ENCODE measurements around the gene ZNF528.
A peak's percentile ranks its signal among the peaks of the same experiment; 100 is the strongest.

ZNF528 gene

GRCh38 chr19:52397310-52398080, at the start of gene ZNF528:
Gene ZNF528, plus strand, starts transcription at chr19:52397849. Its CDS starts 4,165 bp downstream, at chr19:52402014.
- no peak for TF ChIP-seq CREB1 (IDR thresholded peaks at IDR 0.05; ENCODE audit: low read depth)
- no peak for TF ChIP-seq EGR1 (IDR thresholded peaks at IDR 0.05)
- no peak for TF ChIP-seq TAF1 (IDR thresholded peaks at IDR 0.05; ENCODE audit: low read depth)
- no peak for TF ChIP-seq NFIC (IDR thresholded peaks at IDR 0.05)
- TF ChIP-seq REST (IDR thresholded peaks at IDR 0.05; ENCODE audit: low read depth) = no peak
- TF ChIP-seq EP300 (IDR thresholded peaks at IDR 0.05; ENCODE audit: borderline replicate concordance) = no peak
- TF ChIP-seq YY1 (IDR thresholded peaks at IDR 0.05; ENCODE audit: low read depth) = no peak
- no peak for TF ChIP-seq CEBPB (IDR thresholded peaks at IDR 0.05)
- no peak for TF ChIP-seq USF1 (IDR thresholded peaks at IDR 0.05)
- no peak for TF ChIP-seq RAD21 (IDR thresholded peaks at IDR 0.05; ENCODE audit: low read depth)
- TF ChIP-seq TCF12 (IDR thresholded peaks at IDR 0.05; ENCODE audit: low read depth) = no peak
- no peak for TF ChIP-seq ZBTB7A (IDR thresholded peaks at IDR 0.05; ENCODE audit: low read depth)

GRCh38 chr19:52351512-52351911, 46.1 kb upstream of the ZNF528 start:
- TF ChIP-seq USF1 (IDR thresholded peaks at IDR 0.05) (no peak), REST (IDR thresholded peaks at IDR 0.05; ENCODE audit: low read depth) (no peak), RAD21 (IDR thresholded peaks at IDR 0.05; ENCODE audit: low read depth) (0 out of 2 replicates have a peak, but pooled peaks have one; percentile 2), EGR1 (IDR thresholded peaks at IDR 0.05) (no peak), TEAD4 (IDR thresholded peaks at IDR 0.05) (no peak)

GRCh38 chr19:52366414-52366824, 31.2 kb upstream of the ZNF528 start:
- TF ChIP-seq TEAD4 (IDR thresholded peaks at IDR 0.05) = no peak

GRCh38 chr19:52369559-52370340, 27.9 kb upstream of the ZNF528 start, which contains the start of gene ZNF880:
Gene ZNF880, plus strand, starts transcription at chr19:52369923. Its CDS starts 43 bp downstream, at chr19:52369966.
- no peak for TF ChIP-seq RAD21 (IDR thresholded peaks at IDR 0.05; ENCODE audit: low read depth)
- TF ChIP-seq CREB1 (IDR thresholded peaks at IDR 0.05; ENCODE audit: low read depth) = no peak
- no peak for TF ChIP-seq USF1 (IDR thresholded peaks at IDR 0.05)
- no peak for TF ChIP-seq FOXM1 (IDR thresholded peaks at IDR 0.05; ENCODE audit: borderline replicate concordance, low read depth)
- TF ChIP-seq TAF1 (IDR thresholded peaks at IDR 0.05; ENCODE audit: low read depth) = no peak
- TF ChIP-seq NFIC (IDR thresholded peaks at IDR 0.05) = no peak
- TF ChIP-seq ZBTB7A (IDR thresholded peaks at IDR 0.05; ENCODE audit: low read depth) = no peak
- TF ChIP-seq TCF12 (IDR thresholded peaks at IDR 0.05; ENCODE audit: low read depth) = no peak
- no peak for TF ChIP-seq YY1 (IDR thresholded peaks at IDR 0.05; ENCODE audit: low read depth)
- TF ChIP-seq TEAD4 (IDR thresholded peaks at IDR 0.05) = no peak
- TF ChIP-seq MAX (IDR thresholded peaks at IDR 0.05) = no peak
- TF ChIP-seq EP300 (IDR thresholded peaks at IDR 0.05; ENCODE audit: borderline replicate concordance) = no peak
- no peak for TF ChIP-seq REST (IDR thresholded peaks at IDR 0.05; ENCODE audit: low read depth)
- TF ChIP-seq EGR1 (IDR thresholded peaks at IDR 0.05) = no peak
- no peak for TF ChIP-seq CEBPB (IDR thresholded peaks at IDR 0.05)
